ENCODE results near the gene SETX.
A peak's percentile ranks its signal among the peaks of the same experiment; 100 is the strongest.

The SETX gene

GRCh38 chr9:132350861-132351315 lies 3.9 kb downstream of the SETX start:
- DNase-seq = peak; percentile 30

- no peak for DNase-seq
Measured at GRCh38 chr9:132348676-132349075, 6.1 kb downstream of the SETX start.

GRCh38 chr9:132346177-132346576 lies 8.6 kb downstream of the SETX start:
- no peak for DNase-seq

- no peak for DNase-seq
Measured at GRCh38 chr9:132341177-132341840, 13.5 kb downstream of the SETX start.

GRCh38 chr9:132334364-132334763 lies 20.4 kb downstream of the SETX start:
- DNase-seq = no peak

GRCh38 chr9:132333556-132333955 lies 21.2 kb downstream of the SETX start:
- DNase-seq = no peak

- DNase-seq = no peak
Measured at GRCh38 chr9:132328580-132328979, 26.2 kb downstream of the SETX start.

GRCh38 chr9:132327537-132327936 lies 27.2 kb downstream of the SETX start:
- DNase-seq = no peak

- DNase-seq = no peak
Measured at GRCh38 chr9:132324425-132324824, 30.4 kb downstream of the SETX start.

- DNase-seq = no peak
Measured at GRCh38 chr9:132319421-132320110, 35.2 kb downstream of the SETX start.

- DNase-seq = no peak
Measured at GRCh38 chr9:132312873-132313272, 41.9 kb downstream of the SETX start.

- DNase-seq = no peak
Measured at GRCh38 chr9:132312426-132312825, 42.4 kb downstream of the SETX start.

- DNase-seq = no peak
Measured at GRCh38 chr9:132311978-132312377, 42.8 kb downstream of the SETX start.

- DNase-seq = no peak
Measured at GRCh38 chr9:132309056-132309455, 45.7 kb downstream of the SETX start.

GRCh38 chr9:132301521-132301920 lies 53.3 kb downstream of the SETX start:
- no peak for DNase-seq

GRCh38 chr9:132299221-132299620 lies 55.6 kb downstream of the SETX start:
- no peak for DNase-seq

- no peak for DNase-seq
Measured at GRCh38 chr9:132295181-132295580, 59.6 kb downstream of the SETX start.

GRCh38 chr9:132293145-132293721 lies 61.6 kb downstream of the SETX start:
- no peak for DNase-seq

GRCh38 chr9:132288966-132289365 lies 65.8 kb downstream of the SETX start:
- no peak for DNase-seq

- DNase-seq = no peak
Measured at GRCh38 chr9:132288361-132288760, 66.4 kb downstream of the SETX start.

- no peak for DNase-seq
Measured at GRCh38 chr9:132287256-132287760, 67.5 kb downstream of the SETX start.

GRCh38 chr9:132283863-132284262 lies 70.9 kb downstream of the SETX start:
- DNase-seq = no peak

GRCh38 chr9:132283165-132283564 lies 71.6 kb downstream of the SETX start:
- no peak for DNase-seq

- DNase-seq = no peak
Measured at GRCh38 chr9:132274861-132275260, 79.9 kb downstream of the SETX start.

All from activated gamma-delta T cell treated with Interleukin-2 at 50 U/mL for 16 hours (primary cell).